NCI-H2196 (cell line): ENCODE measurements around the gene RABGAP1L.

Experiments
- DNase-seq: peaks from one replicate; lab custom pipeline; 2025; ENCODE audit not compliant: unreplicated experiment; lab: John Stamatoyannopoulos, UW

RABGAP1L gene

DNA sequence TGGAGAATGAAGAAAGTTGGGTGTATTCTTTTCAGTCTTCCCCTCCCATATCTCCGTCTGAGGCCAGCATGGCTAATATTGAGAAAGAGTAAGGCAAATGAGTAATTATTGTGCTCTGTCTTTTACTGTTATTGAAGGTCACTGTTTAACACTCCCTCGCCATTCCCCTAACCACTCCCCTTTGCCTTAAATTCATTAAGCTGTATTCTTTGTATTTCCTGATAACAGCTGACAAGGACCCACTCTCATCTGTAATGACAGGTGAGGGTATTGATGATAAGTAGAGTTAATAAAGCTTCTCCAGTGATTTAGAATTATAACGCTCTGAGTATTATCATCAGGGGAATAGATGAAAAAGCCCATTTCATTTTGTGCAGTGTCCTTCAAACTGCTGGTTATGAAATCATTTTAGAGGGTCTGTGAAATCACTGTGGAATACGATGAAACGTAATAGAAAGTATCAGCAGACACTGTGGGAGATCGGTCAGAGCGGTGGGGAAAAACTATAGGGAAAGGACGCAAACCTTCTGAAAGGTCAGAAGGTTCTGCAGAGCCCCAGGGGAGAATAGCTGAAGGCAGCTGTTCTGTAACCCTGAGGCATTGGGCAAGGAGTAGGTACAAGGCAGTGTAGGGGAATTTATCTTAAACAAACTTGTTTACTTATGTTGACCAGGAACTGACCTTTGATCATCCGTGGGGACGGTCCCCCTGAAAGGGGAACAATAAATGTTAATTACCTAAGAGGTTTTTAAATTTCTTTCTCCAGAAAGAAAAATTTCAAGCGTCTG, 794.2 kb downstream of the RABGAP1L start:
- no peak for DNase-seq

GRCh38 chr1:174954073-174954460, 794.7 kb downstream of the RABGAP1L start:
- peak; percentile 81 for DNase-seq

- DNase-seq, result peak; percentile 58
Measured at GRCh38 chr1:174954671-174955669, 795.6 kb downstream of the RABGAP1L start.

- DNase-seq, result no peak
Measured at GRCh38 chr1:174956086-174956485, 796.8 kb downstream of the RABGAP1L start.

- DNase-seq, result no peak
Measured at GRCh38 chr1:174956976-174957375, 797.7 kb downstream of the RABGAP1L start.

GRCh38 chr1:174957829-174958228, 798.5 kb downstream of the RABGAP1L start:
- DNase-seq, result no peak

DNA sequence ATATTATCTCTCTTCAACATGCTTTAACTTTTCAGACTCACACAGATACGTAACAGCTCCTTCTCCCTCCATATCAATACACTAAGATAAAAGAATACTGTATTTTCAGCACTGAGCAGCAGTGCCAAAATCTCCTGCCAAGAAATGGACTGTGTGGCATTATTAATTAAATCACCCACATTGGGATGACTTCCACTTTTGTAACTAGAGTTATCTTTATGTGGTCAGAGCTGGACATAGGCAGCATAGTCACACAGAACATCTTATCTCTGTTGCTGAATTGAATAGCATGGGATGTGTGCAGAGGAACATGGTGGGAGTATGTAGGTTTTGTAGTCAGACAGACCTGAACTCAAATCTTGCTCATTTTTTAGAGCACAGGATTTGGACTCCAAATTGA, 799.1 kb downstream of the RABGAP1L start:
- no peak for DNase-seq

DNA sequence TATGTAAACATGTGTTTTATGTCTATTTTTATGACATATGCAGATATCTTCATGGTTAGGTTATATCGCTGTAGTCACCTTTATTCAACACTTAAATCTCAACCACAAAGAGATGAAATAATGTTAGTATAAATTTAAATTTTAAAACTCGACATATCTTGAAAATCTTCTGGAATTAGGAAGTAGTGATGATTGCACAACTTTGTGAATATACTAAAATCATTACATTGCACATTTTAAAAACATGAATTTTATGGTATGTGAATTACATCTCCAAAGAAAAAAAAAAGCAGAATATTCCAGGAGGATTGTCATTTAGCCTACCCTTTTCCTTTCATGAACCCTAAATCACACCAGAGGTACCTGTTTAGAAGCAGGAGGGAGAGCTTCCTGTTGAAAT, 801.0 kb downstream of the RABGAP1L start:
- no peak for DNase-seq

DNA sequence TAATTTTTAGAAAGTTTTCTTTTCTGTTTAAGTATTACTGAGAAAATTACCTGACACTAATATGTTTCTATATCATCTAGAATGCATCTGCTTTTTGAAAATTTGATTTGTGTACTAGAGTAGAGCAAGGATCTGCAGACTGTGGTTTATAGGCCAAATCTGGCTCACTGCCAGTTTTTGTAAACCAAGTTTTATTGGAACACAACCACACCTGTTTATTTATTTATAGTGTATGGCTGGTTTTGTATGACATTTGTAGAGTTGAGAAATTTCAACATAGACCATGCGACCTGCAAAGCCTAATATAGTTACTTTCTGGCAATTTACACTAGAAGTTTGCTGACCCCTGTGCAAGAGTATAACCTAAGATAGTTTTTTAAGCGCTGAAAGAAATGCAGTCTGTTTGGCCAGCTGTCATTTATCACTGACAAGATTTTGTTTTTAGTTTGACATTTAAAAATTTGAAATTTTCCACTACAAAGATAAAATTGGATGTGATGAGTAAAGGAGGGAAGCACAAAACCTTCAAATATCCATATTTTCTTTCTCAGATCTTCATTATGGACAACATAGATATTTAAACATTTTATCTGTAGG, 804.3 kb downstream of the RABGAP1L start:
- peak; percentile 27 for DNase-seq

DNA sequence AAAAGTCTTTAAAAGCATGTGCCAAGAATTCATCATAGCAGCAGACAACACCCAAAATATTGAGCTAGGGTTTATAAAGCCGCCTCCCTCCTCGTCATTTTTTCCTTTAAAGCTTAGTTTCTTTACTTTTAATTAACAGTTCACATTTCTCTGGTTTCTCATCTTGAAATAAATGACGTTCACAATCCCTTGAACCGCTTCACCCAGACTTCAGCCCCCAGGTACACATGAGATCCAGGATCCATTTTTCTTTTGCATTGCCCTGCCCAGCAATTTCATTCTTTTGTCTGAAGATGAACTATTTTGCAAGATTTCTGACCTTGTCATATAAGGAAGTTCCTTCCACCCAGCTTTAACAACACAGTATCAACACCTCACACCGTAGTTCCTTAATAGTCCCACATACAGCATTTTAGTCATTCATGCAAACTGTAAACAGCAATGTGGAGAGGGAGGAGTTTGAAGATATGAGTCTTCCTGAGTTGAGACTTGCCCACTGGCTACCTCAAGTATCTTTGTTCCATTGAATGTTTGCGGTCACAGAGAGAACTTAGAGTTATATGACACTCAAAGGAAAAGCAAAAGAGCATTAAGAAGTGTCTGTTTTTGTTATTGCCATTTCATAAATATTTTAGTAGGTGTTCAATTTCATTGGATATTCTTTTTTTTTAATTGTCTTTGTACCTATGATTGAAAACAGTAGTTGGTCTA, 805.1 kb downstream of the RABGAP1L start:
- no peak for DNase-seq

DNA sequence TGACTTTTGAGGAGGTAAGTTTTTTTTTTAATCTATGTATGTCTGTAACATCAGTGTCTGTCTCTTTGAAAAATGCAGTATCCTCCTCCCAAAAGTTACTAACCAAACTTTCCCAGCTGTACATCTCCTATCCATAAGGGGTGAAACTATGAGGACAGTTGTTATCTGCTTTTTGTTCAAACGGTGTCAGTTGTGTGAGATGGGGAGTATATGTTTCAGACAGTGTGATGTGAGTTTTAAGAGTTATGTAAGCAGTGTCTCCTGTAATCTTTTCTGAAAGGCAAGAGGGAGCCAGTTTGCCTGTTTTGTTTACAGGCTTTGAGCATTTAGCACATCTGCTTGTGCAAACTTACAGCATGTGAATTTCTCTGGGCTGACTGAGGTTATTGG, 805.6 kb downstream of the RABGAP1L start:
- no peak for DNase-seq

- no peak for DNase-seq
Measured at GRCh38 chr1:174965362-174966007, 806.2 kb downstream of the RABGAP1L start.

- DNase-seq, result no peak
Measured at GRCh38 chr1:174966008-174966572, 806.8 kb downstream of the RABGAP1L start.

DNA sequence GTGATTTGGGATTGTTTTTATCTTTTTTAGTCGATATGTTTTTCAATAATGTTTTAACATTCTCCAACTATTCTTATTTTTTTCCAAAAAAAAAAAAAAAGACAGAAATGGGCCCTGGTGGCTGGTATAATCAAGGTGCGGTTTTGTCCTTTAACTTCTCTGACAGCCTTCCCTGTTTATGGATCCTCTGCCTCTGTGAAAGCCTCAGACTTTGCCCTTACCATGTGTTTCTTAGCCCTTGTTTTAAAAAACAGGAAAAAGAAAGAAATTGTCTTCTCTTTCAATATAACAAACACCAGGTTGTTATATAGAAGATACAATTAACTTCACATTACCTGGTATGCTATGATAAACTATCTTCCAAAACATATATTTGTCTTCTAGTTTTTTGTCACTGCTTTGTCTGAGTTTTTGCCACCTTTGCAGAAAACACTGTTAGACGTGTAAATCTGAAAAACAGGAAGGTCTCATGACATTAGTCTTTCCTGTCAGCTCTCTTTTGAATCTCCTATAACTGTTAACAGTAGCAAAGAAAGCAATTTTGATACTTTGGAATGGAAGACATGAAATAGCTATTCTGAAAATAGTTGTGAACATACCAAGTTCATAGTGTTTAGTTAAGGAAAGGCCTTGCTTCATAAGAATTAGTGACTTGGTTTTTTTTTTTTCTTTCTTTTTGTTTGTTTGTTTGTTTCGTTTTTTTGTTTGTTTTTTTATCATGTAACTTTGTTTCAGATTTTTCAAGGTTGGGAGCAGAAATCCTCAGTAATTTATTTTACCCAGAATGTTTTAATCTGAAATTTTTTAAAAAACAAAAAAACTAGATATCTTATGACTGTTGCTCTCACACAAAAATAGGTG, 808.8 kb downstream of the RABGAP1L start:
- no peak for DNase-seq

- no peak for DNase-seq
Measured at GRCh38 chr1:174968750-174969244, 809.5 kb downstream of the RABGAP1L start.

DNA sequence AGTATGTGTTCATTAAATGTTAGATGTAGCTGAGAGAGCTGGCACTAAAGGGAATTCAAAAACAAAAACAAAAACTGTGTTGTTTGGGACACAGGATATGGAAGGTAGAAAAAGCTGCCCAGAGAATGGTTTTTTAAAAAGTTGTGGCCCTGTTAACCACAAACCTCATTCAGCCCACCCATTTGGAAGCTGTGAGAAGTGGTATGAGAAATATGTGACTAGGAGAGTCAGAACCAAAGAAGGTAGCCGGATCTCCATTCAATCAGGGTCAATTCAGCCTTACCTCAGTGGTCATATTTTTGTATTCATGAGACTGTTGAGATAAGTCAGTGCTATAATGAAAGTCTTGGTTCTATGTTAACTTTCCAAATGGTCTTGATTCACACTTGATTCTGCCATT, 810.7 kb downstream of the RABGAP1L start:
- no peak for DNase-seq

DNA sequence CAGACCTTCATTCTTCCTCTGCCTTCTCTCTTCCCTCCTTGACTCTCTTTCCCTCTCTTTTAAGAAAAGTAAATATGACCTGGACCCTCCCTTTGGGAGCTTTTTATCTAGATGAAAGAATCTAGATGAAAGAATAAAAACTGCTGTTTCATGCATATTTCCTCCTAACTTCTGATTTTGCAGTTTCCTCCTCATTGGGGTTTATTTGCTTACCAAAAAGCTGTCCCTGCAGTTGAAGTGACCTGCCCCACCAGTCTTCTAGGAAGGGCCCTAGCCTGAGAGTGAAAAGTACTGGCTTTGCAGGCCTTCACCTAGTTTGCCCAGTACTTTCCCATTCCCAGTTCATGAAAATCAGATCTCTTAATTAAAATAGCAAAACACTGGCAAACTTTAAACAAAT, 812.1 kb downstream of the RABGAP1L start:
- DNase-seq, result no peak

GRCh38 chr1:174971902-174972301, 812.6 kb downstream of the RABGAP1L start:
- DNase-seq, result no peak

DNA sequence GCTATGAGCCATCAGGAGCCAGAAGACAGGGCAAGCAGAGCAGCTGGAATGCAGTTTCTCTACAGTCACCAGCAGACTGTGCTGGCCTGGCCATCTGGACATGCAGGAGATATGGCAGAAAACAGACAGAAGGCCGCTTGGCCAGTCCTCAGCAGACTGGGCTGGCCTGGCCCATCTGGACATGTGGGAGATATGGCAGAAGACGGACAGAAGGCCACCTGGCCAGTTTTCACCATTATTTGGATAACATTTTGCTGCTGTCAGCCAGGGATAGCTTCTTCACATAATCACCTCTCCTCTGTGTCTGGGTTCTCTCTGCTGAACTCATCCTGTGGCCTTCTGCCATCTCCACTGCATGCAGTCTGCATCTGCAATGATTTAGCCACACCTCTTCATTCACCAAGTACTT, 815.4 kb downstream of the RABGAP1L start:
- no peak for DNase-seq
